Heart left ventricle (tissue), 16 donors: Measurements from ENCODE around the gene DNM3. TPM values are rescaled to one million over a fixed set of nuclear protein-coding genes. Genes with fewer than 3 reads are reported as not detected.

ENCODE experiments used
- ATAC-seq, 4 donors: fragments of 200-7000 bp; cut with Tn5 transposase; one replicate each; pipeline ENCODE4 v1.9.1; 2020 to 2022; ENCODE audit warnings: moderate library complexity in 4 of 4, mild to moderate bottlenecking in 3 of 4, moderate number of reproducible peaks in 1 of 4
- DNase-seq, 5 donors: peaks; one replicate each; pipeline ENCODE4 v3.0.0-alpha.2; 2020
- H3K27ac ChIP-seq, 12 donors: fragments of 200-600 bp; sonication (generic) in 4 of 12; one replicate each; pipeline versions ENCODE4 v1.5.0 to v1.8.0; 2016 to 2022; ENCODE audit warnings: mild to moderate bottlenecking in 2 of 12
- H3K27me3 ChIP-seq, 9 donors: fragments of 200-600 bp; sonication (generic) in 2 of 9; one replicate each; pipeline versions ENCODE4 v1.5.1 to v1.8.0; 2016 to 2022; ENCODE audit warnings: mild to moderate bottlenecking in 3 of 9
- H3K36me3 ChIP-seq, 9 donors: fragments of 200-600 bp; sonication (generic) in 2 of 9; one replicate each; pipeline versions ENCODE4 v1.5.0 to v1.8.0; 2018 to 2022; ENCODE audit warnings: mild to moderate bottlenecking in 2 of 9
- H3K4me1 ChIP-seq, 12 donors: fragments of 200-600 bp; sonication (generic) in 4 of 12; one replicate each; pipeline versions ENCODE4 v1.5.0 to v1.8.0; 2016 to 2022; ENCODE audit warnings: mild to moderate bottlenecking in 3 of 12
- H3K4me3 ChIP-seq, 12 donors: fragments of 200-600 bp; sonication (generic) in 4 of 12; one replicate each; pipeline versions ENCODE4 v1.5.0 to v1.8.0; 2017 to 2022; ENCODE audit warnings: mild to moderate bottlenecking in 9 of 12, moderate library complexity in 4 of 12
- H3K9me3 ChIP-seq, 12 donors: fragments of 200-600 bp; sonication (generic) in 4 of 12; one replicate each; pipeline versions ENCODE4 v1.5.0 to v1.8.0; 2016 to 2022; ENCODE audit warnings: mild to moderate bottlenecking in 1 of 12
- POLR2A ChIP-seq, 2 donors: fragments of 450-650 bp; IDR thresholded peaks; one replicate each; pipeline ENCODE4 v1.6.1; 2017; ENCODE audit warnings: antibody characterized with exemption in 2 of 2, mild to moderate bottlenecking in 2 of 2, moderate library complexity in 2 of 2
- WGBS, 4 donors: extraction: QIAGEN DNeasy Blood & Tissue Kit in 2 of 4; methylation state at CpG; one replicate each; pipeline versions ENCODE4 v1.1.5 to v1.1.7; 2013 to 2018; 5-methylcytosine and 5-hydroxymethylcytosine counted together
- intact Hi-C, 10 donors: fragments of 100-400 bp; cut with DNase I; formaldehyde crosslinking; loops; one replicate each; pipeline versions ENCODE4 v1.11.1 to v1.14.2; 2022
- polyA plus RNA-seq, 2 donors: library from polyadenylated mRNA; stranded (reverse); fragments of 200-250 nt; gene quantifications; one replicate each; pipeline ENCODE4 v1.2.3, GENCODE V29; 2013
- total RNA-seq, 9 donors: library from RNA; depleted of rRNA in 2 of 9; stranded (reverse); fragments of >200 nt in 2 of 9; fragmentation: NEBNext Ultra II Directional in 3 of 9; extraction: Animal tissue kit (Norgen Biotek cat#: 25700) in 3 of 9; gene quantifications; one replicate each; pipeline versions ENCODE4 v1.1.0 to v1.2.4, GENCODE V29; 2016 to 2023
- TF ChIP-seq, protein P1 (sequence below), 12 donors: fragments of 200-600 bp; sonication (generic) in 4 of 12; IDR thresholded peaks; one replicate each; pipeline versions ENCODE4 v1.5.0 to v1.8.0; 2018 to 2022; ENCODE audit warnings: antibody characterized with exemption in 12 of 12, mild to moderate bottlenecking in 5 of 12
- donor health status: ischemic (EF 13 %, LVEDD 7.1; RV severe dilation, severe dysfunction).
- donor health status: healthy with polysubstance abuse.
- donor health status: DM: no; HTN: yes; CAD: no.
- donor health status: DM: no; HTN: no; CAD: no.
- donor health status: ischemic (EF 25% LVEDD 6.9; RV normal size, moderate dysfunction).
- donor health status: ischemic (EF 25% LVEDD 5.7; RV mildly dilated, moderate dysfunction).
- donor health status: healthy.
- donor health status: DM: yes; HTN: yes; CAD: no.
- donor health status: ischemic (EF 35%, LVEDD 5.7; RV mildly dilated, moderate dysfunction).
- donor health status: nonischemic (EF 11% LVEDD 7.7; RV severe dilation, severe dysfunction).
- donor health status: DM: yes; HTN: yes; CAD: no.
- donor health status: PGD.
- donor health status: ischemic (EF 29% LVEDD 5.4; RV normal size, mild dysfunction).
- donor health status: nonischemic (EF 23%, LVEDD 6.1; RV moderate dilation, normal function).

Gene DNM3
- total and polyA plus RNA-seq, 11 donors, result 0.44 to 3.9 (median 1.9) TPM

DNA sequence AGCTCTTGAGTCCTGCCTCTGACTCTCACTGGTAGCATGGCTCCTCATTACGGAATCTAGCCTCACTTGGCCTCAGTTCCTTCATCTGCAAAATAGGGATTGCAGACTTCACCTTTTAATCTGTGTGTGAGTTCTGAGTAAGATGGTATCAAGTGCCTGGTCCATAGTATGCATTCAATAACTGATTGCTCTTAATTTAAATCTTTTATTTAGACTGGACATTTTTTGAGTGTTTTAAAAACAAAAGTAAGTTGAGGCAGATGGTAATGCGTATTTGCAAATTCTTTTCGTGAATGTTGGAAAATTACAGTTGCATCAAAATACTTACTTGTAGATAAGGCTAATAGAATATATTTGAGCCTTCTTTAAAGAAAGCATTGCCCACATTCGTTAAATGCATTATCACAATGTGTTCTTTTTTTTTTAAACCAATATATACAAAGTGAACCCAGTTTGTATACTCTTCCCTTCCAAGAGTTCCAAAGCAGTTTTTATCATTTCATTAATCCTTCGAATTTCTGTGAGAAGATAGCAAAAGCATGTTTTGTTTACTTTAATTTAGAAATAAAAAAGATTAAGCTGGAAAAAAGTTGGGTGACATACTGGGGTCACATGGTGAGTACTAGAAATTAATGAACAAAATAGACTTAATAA is 8.1 kb downstream of the DNM3 start:
- intact Hi-C loops, result loop anchor here in 2 of 10 donors (10.0 kb wide), 2 partner anchors 55 to 65 kb away; no protein-coding TSS in a partner anchor
- 71 to 73% (median 72%) methylated on average over 5 of the region's 5 CpGs for WGBS, 4 donors

DNA sequence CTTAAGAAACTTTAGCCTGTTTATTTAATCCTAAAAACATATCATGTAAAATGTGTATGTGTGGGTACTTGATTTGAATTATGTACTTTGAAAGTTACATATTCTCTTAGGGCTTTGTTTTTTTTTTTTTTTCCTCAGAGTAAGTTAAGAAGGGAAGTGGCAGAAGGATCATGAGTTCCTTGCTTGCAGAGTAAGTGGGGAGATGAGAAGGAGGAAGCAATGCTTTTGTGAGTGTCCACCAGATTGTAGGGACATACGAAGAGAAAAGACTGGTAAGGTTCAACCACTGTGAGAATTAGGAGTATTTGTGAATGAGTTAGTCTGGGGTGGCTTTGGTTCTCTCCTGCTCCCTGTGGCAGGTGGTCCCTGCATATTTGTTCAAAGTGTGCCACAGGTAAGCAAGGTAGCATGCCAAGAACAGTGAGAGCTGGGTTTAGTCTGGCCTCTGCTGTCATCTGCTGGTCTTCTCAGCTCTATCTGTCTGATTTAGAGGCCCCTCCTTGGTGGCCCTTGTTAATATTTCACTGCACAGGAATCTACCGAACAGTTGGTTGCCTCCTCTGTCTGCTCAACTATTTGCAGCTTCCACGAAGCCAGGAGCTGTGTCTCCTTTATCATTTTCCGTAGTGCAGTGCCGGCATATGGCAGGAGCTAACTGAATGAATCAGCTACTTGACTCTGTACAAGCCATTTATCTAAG is 9.5 kb downstream of the DNM3 start:
- Histone ChIP-seq H3K36me3 (no peaks in the 10 kb centered on the region), H3K4me3 (no peak overlapping the region), H3K27ac (no peak overlapping the region), H3K27me3 (no peaks in the 10 kb centered on the region), H3K4me1 (no peaks in the 10 kb centered on the region), H3K9me3 (no peaks in the 10 kb centered on the region)
- ATAC-seq (no peak), DNase-seq (no peak)
- 62 to 84% (median 69%) methylated on average over 5 of the region's 5 CpGs for WGBS, 4 donors
- no peak for TF ChIP-seq POLR2A (IDR thresholded peaks at IDR 0.05)
- TF ChIP-seq, protein P1, sequence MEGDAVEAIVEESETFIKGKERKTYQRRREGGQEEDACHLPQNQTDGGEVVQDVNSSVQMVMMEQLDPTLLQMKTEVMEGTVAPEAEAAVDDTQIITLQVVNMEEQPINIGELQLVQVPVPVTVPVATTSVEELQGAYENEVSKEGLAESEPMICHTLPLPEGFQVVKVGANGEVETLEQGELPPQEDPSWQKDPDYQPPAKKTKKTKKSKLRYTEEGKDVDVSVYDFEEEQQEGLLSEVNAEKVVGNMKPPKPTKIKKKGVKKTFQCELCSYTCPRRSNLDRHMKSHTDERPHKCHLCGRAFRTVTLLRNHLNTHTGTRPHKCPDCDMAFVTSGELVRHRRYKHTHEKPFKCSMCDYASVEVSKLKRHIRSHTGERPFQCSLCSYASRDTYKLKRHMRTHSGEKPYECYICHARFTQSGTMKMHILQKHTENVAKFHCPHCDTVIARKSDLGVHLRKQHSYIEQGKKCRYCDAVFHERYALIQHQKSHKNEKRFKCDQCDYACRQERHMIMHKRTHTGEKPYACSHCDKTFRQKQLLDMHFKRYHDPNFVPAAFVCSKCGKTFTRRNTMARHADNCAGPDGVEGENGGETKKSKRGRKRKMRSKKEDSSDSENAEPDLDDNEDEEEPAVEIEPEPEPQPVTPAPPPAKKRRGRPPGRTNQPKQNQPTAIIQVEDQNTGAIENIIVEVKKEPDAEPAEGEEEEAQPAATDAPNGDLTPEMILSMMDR (IDR thresholded peaks at IDR 0.05), result no peak
- intact Hi-C loops, result no loop called here

More for the DNA sequence above, 8.1 kb downstream of the DNM3 start:
- peaks cover 0 to 3% (median 0%) of the 10 kb centered on the region in 9 donors for H3K27me3 ChIP-seq
- no peaks in the 10 kb centered on the region for H3K9me3 ChIP-seq
- H3K4me1 ChIP-seq, result no peaks in the 10 kb centered on the region
- H3K27ac ChIP-seq, result no peak overlapping the region
- no peaks in the 10 kb centered on the region for H3K36me3 ChIP-seq
- DNase-seq (no peak), ATAC-seq (no peak)
- TF ChIP-seq POLR2A (IDR thresholded peaks at IDR 0.05), result no peak
- TF ChIP-seq, protein P1 (IDR thresholded peaks at IDR 0.05), result no peak
- no peak overlapping the region for H3K4me3 ChIP-seq

DNA sequence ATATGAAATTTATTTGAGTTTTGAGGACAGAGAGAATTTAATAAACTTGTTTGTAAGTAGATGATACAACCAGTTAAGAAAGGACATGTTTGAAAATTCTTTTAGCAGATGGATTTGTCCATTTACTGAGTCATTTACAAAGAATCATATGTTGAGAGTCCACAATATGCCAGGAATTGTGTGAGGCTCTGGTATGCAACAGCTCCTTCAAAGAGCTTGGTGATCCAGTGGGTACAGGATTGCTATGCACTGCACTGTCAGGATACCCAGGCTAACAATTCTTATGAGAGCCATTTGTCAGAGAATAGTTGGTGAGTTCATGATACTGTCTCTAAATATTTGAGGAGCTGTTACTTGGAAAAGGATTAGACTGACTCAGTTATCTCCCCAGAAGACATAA is 11.0 kb downstream of the DNM3 start:
- no peaks in the 10 kb centered on the region for H3K36me3 ChIP-seq

DNA sequence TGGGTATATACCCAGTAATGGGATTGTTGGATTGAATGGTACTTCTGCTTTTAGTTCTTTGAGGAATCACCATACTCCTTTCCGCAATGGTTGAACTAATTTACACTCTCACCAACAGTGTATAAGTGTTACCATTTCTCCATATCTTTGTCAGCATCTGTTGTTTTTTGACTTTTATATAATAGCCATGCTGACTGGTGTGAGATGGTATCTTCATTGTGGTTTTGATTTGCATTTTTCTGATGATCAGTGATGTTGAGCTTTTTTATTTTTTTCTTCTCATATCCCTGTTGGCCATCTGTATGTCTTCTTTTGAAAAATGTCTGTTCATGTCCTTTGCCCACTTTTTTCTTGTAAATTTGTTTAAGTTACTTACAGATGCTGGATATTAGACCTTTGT is 14.1 kb downstream of the DNM3 start:
- Histone ChIP-seq H3K9me3 (peaks cover 0 to 15% (median 2%) of the 10 kb centered on the region in 12 donors), H3K4me3 (no peak overlapping the region), H3K36me3 (no peaks in the 10 kb centered on the region), H3K4me1 (no peaks in the 10 kb centered on the region), H3K27me3 (no peaks in the 10 kb centered on the region), H3K27ac (no peak overlapping the region)
- intact Hi-C loops, result no loop called here
- DNase-seq, result no peak
- no peak for TF ChIP-seq POLR2A (IDR thresholded peaks at IDR 0.05)
- TF ChIP-seq, protein P1 (IDR thresholded peaks at IDR 0.05), result no peak
- no peak for ATAC-seq
- WGBS, 4 donors, result 94 to 100% (median 97%) methylated on average over 1 of the region's 1 CpG

More for the DNA sequence above, 11.0 kb downstream of the DNM3 start:
- intact Hi-C loops, result no loop called here
- DNase-seq (no peak), ATAC-seq (no peak)
- no peak for TF ChIP-seq POLR2A (IDR thresholded peaks at IDR 0.05)
- TF ChIP-seq, protein P1 (IDR thresholded peaks at IDR 0.05), result no peak
- H3K4me1 ChIP-seq, result no peaks in the 10 kb centered on the region
- no peaks in the 10 kb centered on the region for H3K27me3 ChIP-seq
- no peak overlapping the region for H3K27ac ChIP-seq
- no peak overlapping the region for H3K4me3 ChIP-seq
- H3K9me3 ChIP-seq, result peaks cover 0 to 3% (median under 1%) of the 10 kb centered on the region in 12 donors
